Adrenal gland (tissue), 5 donors: Measurements from ENCODE around the gene NR5A2.

Experiments used
- POLR2A ChIP-seq, 2 donors: fragments of 450-650 bp; IDR thresholded peaks; one replicate each; pipeline ENCODE4 v1.6.1; 2017; ENCODE audit warnings: antibody characterized with exemption in 2 of 2, mild to moderate bottlenecking in 2 of 2, moderate library complexity in 1 of 2
- TF ChIP-seq, protein P1 (sequence below), 6 experiments: fragments of 450-650 bp in 4 of 6; fragments of 200-600 bp in 2 of 6; sonication (generic) in 1 of 6; IDR thresholded peaks; 1 replicate in 5 of 6; 2 replicates in 1 of 6; pipeline versions ENCODE4 v1.5.1 to v1.8.0; 2016 to 2021; ENCODE audit warnings: antibody characterized with exemption in 6 of 6, mild to moderate bottlenecking in 2 of 6, moderate library complexity in 1 of 6
- donor health status: DM: no; HTN: no; CAD: no.

DNA sequence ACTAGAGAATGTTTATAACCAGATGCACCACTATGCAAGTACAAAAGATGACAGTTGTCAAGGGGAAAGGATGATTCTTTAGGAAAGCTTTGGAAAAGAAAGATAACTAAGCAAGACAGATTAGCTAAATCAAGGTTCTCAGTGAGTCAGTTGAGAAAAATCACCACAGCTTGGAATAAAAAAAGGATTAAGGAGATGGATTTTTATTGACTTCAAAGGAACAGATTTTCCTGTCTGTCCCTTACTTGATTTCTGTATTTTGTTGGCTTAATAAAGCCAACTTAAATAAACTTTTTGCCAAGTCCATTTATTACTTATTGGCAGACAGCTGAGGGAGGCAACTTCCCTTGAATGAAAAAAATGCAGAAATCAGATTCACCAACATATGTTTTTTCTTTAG is 93.9 kb downstream of the NR5A2 start:
- TF ChIP-seq, protein P1, sequence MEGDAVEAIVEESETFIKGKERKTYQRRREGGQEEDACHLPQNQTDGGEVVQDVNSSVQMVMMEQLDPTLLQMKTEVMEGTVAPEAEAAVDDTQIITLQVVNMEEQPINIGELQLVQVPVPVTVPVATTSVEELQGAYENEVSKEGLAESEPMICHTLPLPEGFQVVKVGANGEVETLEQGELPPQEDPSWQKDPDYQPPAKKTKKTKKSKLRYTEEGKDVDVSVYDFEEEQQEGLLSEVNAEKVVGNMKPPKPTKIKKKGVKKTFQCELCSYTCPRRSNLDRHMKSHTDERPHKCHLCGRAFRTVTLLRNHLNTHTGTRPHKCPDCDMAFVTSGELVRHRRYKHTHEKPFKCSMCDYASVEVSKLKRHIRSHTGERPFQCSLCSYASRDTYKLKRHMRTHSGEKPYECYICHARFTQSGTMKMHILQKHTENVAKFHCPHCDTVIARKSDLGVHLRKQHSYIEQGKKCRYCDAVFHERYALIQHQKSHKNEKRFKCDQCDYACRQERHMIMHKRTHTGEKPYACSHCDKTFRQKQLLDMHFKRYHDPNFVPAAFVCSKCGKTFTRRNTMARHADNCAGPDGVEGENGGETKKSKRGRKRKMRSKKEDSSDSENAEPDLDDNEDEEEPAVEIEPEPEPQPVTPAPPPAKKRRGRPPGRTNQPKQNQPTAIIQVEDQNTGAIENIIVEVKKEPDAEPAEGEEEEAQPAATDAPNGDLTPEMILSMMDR (IDR thresholded peaks at IDR 0.05) = no peak
- TF ChIP-seq POLR2A (IDR thresholded peaks at IDR 0.05) = no peak
